Activated CD4-positive, CD25-positive, alpha-beta regulatory T cell treated with anti-CD3 and anti-CD28 coated beads, Interleukin-2, amount 50 U/mL, for 72 hours (primary cell): ENCODE results near the gene KRT75.

Experiments used
- DNase-seq: peaks from one replicate; pipeline ENCODE4 v3.0.0; 2021

Gene KRT75

DNA sequence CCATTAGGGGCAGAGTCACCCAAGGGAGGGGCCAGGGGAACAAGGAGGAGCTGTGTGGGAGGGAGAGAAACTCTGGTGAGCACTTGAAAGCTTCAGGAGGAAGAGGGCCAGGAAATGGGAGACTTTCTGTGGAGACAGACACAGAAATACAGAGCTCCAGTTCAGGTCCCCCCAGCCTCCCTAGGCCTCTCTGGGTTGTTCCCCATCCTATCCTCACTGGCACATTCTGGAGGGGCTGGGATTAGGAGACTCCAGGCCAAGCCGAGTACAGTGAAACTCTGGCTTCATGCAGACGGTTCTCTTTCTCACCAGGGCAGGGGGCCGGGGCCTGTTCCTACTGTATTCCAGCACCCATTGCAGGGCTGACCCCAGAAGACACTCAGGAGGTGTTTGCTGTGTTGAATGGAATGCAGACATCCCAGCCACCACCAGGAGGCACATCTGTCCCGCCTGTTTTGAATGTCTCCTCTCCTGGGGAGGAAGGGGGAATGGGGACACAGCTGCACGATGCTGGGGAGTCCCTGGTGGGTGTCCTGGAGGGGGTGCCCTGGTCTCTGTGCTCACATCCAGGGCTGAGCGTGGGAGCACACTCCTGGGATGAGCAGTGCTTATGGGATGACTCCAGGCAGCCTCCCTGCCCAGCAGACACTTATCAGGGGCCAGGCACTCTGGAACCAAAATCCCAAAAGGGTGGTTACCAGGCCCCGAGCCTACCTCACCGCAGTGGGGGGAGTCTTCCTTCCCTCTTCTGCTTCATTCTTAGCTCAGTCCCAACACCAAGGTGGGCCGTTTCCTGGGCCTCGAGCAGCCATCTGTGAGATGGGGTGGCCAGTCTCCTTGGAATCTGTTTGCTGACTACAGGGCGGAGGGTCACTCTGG, 43.2 kb downstream of the KRT75 start:
- DNase-seq = no peak

DNA sequence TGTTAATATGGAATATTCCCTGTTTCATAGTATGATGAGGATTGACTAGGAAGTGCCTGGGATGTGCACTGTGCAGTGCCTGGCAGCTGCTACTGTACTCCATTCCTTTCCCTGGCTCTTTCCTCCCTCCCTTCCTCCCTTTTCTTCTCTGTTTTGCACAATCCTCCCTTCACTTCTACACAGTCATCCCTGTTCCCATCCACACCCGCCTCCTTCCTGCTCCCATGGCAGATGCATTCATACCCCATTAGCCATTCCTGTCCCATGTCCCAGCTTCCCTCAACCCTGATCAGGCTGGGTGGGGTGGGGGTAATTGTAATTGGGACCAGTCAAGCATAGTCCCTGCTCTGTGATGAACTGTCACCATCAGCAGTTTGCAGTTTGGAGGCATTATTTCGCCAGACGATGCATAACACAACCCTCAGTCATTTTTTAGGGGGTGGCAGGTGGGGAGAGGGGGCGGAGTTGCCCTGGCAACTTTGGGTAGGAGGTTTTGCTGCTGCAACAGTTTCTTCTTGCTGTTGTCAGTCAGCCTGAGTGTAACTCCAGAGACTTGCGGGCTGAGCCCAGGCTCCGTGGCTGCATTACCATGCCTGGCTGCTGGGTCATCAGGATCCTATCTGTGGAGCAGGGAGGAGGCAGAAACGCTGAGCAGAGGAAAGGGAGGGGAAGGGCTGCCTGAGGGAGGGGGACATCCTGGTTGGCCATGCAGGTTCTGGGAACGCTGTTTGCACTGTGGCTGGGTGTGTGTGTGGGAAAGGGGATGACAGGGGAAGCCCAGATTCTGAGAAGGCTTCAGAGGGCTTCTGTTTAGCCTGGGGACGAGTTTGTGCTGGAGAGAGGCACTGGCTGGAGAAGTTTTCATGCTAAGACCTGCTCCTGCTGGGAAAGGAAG, 44.6 kb downstream of the KRT75 start:
- no peak for DNase-seq

DNA sequence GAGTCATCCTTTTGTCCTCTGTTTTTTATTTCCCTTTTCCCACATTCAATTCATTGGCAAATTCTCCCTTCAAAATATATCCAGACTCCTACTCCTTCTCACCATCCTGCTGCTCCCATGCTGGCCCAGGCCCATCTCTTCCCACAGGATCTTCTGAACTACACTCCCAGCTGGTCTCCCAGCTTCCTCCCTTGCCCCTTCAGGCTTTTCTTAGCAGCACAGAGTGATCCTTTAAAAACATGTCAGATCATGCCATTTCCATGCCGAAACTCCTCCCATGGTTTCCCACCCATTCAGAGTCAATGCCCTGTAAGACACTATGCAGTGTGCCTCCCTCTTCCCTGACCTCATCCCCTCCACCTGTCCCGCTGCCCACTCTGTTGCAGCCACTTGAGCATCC, 46.3 kb downstream of the KRT75 start:
- DNase-seq = no peak

DNA sequence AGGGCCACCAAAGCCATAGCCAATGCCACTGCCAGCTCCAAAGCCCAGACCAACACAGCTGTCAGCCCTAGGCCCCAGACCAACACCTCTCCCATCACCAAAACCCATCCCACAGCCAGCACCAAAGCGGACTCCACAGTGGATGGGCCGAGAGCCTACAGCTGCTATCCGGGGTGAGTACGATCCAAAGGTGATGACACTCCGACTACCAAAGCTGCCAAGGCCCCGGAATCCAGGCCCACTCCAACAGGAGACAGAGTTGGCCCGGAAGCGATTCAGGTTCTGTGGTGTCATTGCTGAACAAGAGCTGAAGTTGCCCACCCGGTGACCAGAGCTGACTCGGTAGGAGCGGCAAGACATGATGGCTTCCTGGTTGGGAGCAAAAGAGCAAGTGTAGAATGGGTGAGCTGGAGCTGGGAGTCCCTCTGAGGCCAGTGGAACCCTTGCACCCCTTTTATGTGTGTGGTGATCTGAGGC, 48.9 kb downstream of the KRT75 start, which contains the start of gene KRT84:
Gene KRT84 (minus strand): TSS at position 427 of the 477 bp plus-strand sequence. CDS start 67 bp downstream, at position 360.
- DNase-seq = no peak

DNA sequence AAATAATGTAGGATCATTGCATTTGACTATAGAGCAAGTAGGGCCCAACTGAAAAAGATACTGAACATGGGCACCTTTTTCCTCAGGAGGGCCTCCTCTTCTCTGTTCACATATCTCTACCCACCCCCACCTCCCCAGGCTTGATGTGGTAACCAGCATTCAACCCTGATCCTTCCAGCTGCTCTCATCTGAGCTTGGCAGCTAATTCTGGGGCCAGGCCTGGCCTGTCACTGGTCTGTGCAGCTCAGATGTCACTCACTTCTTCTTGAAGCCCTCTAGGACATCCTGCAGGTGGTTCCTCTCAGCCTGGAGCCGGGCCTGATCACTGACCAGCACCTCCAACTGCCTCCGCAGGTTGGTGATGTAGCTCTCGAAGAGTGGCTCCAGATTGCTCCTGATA, 50.8 kb downstream of the KRT75 start:
- DNase-seq = no peak

DNA sequence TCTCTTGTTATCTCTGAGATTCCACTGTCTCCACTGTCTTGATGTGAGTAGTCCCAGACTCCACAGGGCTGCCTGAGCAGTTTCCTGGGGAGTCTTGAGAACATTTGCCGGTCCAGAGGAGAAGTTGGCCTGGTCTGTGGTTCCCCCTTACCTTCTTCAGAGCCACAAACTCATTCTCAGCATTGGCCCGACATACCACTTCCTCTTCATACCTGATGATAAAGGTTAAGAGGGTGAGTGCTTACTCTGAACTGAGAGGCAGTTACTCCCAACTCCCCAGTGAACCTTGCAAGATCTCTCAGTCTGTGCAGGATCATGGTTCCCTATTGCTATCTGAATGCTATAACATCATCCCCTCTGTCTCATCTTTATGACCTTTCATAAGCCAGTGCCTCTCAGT, 51.3 kb downstream of the KRT75 start:
- DNase-seq = no peak

DNA sequence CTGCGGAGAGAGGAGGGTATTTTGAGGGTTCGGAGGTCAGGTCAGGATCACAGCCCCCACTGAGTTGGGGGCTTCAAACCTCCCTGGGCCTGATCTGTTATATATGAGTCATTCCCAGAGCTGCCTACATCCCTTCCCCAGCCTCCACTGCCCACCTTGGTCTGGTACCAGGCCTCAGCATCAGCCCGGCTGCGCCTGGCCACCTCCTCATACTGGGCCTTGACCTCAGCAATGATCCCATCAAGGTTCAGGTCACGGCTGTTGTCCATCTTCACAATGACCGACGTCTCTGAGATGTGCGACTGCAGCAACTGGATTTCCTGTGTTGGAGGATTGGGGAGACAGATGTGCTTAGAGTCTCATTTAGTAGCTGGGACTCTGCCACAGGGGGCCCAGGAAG, 53.0 kb downstream of the KRT75 start:
- DNase-seq = no peak

DNA sequence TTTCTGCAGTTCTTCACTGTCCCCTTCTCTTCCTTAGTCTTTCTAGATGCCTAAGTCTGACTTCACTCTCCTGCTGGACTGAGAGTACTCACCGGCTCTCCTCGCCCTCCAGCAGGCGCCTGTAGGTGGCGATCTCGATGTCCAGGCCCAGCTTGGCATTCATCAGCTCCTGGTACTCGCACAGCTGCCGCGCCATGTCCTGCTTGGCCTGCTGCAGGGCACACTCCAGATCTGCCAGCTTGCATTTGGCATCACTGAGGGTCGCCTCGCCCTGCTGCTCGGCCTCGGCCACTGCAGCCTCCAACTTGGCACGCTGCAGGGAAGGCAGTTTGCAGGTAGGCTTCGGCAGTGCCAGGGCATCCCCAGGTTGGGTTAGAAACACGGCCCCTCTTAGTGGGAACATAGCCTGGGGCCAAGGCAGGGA, 53.9 kb downstream of the KRT75 start:
- no peak for DNase-seq

DNA sequence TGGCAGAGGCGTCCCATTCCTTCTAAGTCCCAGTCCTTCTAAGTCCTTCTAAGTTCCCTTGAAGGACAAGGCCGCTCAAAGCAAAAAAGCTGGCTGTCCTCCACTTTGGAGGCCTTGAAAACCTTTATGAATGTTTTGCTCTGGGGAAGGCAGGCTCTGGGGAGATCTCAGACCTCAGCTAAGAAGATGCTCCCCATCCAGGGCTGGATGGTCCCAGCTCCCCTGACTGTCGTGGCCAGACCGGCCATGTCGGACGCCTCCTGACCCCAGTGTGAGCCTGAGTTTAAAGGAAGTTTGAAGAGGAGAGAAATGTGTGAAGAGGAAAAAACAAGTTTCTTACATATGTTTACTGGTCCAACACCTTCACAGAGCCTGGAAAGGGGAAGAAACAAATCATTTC, 54.6 kb downstream of the KRT75 start:
- no peak for DNase-seq

DNA sequence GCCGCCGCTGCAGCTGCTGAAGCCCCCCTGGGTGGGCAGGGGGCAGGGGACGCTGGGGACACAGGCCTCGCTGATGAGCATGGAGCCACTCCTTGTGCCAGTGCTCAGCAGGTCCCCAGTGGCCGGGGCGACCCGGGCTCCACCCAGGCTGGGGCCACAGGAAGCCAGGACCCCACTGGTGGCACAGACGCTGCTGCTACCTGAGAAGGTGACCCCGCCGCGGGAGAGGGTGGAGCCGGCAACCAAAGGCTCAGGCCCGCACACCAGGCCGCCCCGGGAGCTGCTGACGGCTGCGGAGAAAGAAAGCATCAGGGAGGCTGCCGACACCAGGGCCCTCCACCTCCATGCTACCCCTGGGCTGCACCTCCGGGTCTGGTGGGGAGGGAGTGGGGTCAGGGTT, 56.1 kb downstream of the KRT75 start:
- no peak for DNase-seq

DNA sequence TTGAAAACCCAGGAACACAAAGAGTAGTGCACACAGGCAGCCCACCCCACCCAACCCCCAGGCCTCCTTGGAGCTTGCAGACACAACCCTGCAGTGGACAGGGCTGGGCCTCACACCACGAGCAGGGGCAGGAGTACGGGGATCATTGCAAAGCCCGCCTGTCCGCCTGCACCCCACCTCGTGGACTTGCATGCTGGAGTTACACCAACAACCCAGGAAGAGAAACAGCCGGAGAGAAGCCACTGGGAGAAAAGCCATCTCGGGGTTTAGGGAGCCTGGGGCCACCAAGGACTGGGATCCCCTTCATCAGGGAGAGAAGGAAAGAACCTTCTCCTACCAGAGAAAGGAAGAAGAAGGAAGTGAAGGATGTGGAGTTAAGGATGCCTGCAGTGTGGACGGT, 56.9 kb downstream of the KRT75 start:
- DNase-seq = no peak
